Measurements from ENCODE around the gene CAPN11.
"Not testable (repeated sequence)": the region's sequence is repeated elsewhere in the genome, so short reads cannot be mapped to it uniquely, and the experiment has no call there.

Gene CAPN11

GRCh38 chr6:44228433-44228832 lies 69.8 kb downstream of the CAPN11 start:
- DNase-seq (ENCODE audit: low read depth): no peak

GRCh38 chr6:44228836-44229235 lies 70.2 kb downstream of the CAPN11 start:
- no peak for DNase-seq (ENCODE audit: low read depth)

GRCh38 chr6:44229376-44230033 lies 70.9 kb downstream of the CAPN11 start:
- no peak for DNase-seq (ENCODE audit: low read depth)

GRCh38 chr6:44230034-44230675 lies 71.5 kb downstream of the CAPN11 start:
- no peak for DNase-seq (ENCODE audit: low read depth)

- DNase-seq (ENCODE audit: low read depth): not testable (repeated sequence)
These were observed 72.8 kb downstream of the CAPN11 start for GRCh38 chr6:44231426-44231825.

- no peak for DNase-seq (ENCODE audit: low read depth)
These were observed 74.3 kb downstream of the CAPN11 start for GRCh38 chr6:44232676-44233566.

- DNase-seq (ENCODE audit: low read depth): no peak
These were observed 75.0 kb downstream of the CAPN11 start for GRCh38 chr6:44233567-44234100.

All from non-pigmented ciliary epithelial cell (primary cell).